Measurements from ENCODE around the gene ZC3H10.
"Not testable (repeated sequence)": the region's sequence is repeated elsewhere in the genome, so short reads cannot be mapped to it uniquely, and the experiment has no call there.

ZC3H10 gene

DNA sequence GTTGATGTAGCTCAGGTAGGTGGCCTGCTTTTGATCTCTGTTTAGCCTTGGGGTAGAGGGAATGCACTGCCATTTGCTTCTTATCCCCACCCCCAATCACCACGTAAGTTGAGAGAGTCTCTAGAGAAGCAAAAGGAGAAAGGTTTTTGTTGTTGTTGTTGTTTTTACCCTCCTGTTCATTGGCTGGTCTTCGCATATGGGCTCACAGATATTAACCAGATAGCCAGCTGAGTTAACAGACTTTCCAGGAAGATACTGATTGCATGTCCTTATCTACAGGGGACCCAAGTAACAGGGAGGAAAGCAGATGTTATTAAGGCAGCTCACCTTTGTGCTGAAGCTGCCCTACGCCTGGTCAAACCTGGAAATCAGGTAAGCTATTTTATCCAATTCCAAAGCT, 10.8 kb upstream of the ZC3H10 start:
- Histone ChIP-seq H3K27ac (no peak overlapping the region), H3K4me3 (no peak overlapping the region)
- TF ChIP-seq, protein P1, sequence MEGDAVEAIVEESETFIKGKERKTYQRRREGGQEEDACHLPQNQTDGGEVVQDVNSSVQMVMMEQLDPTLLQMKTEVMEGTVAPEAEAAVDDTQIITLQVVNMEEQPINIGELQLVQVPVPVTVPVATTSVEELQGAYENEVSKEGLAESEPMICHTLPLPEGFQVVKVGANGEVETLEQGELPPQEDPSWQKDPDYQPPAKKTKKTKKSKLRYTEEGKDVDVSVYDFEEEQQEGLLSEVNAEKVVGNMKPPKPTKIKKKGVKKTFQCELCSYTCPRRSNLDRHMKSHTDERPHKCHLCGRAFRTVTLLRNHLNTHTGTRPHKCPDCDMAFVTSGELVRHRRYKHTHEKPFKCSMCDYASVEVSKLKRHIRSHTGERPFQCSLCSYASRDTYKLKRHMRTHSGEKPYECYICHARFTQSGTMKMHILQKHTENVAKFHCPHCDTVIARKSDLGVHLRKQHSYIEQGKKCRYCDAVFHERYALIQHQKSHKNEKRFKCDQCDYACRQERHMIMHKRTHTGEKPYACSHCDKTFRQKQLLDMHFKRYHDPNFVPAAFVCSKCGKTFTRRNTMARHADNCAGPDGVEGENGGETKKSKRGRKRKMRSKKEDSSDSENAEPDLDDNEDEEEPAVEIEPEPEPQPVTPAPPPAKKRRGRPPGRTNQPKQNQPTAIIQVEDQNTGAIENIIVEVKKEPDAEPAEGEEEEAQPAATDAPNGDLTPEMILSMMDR (IDR thresholded peaks at IDR 0.05), result no peak
- DNase-seq (ENCODE audit: low spot score), result no peak

DNA sequence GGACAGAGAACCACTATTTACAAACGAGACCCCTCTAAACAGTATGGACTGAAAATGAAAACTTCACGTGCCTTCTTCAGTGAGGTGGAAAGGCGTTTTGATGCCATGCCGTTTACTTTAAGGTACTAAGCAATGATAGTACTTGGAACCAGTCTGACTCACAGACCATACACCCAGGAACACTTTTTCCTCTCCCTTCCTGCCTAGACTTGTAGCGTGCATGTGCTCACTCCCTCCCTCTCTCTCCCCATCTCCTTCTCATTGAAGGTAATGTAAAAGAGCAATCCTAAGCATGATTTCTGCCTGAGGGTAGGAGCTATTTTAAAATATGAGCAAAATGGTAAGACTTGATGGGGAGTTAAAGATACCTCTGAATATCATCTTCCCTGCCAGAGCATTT, 7.5 kb upstream of the ZC3H10 start:
- Histone ChIP-seq H3K27ac (no peak overlapping the region), H3K4me3 (no peak overlapping the region)
- TF ChIP-seq, protein P1 (IDR thresholded peaks at IDR 0.05), result no peak
- DNase-seq (ENCODE audit: low spot score), result no peak

DNA sequence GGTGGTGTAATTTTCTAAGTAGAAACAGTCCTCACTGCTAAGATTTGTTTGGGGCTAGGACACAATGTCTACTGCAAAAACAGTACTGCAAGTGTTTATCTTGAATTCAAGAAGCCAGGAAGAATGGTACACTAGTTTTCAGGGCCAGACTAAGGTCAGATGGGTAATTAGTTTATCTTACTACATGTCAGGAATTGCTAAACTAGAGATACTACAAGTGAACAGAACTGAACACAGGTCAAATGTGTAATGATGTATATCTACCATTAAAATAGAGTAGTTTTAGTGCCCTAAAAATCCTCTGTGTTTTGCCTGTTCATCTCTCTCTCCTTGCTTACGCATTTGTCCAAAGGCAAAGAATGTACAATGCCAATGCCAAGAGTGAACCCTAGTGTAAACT, 4.0 kb upstream of the ZC3H10 start:
- TF ChIP-seq, protein P1 (IDR thresholded peaks at IDR 0.05), result no peak
- no peak for DNase-seq (ENCODE audit: low spot score)
- no peak overlapping the region for H3K27ac ChIP-seq
- no peak overlapping the region for H3K4me3 ChIP-seq

DNA sequence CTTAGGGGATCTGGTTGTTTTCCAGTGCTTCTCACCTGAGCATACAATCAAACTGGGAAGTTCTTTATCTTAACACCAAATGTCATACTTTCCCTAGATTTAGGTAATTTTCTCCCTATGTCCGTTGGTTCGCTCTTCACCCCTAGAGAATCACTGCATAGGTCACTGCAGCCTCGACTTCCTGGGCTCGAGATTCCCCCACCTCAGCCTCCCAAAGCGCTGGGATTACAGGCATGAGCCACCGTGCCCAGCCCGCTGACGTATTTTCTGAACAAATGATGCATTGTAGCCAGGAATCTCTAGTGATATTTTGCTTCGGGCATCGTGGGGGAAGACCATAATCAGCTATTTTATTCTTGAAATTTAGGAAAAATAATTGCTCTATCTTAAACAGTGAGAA, 2.7 kb upstream of the ZC3H10 start:
- TF ChIP-seq, protein P1 (IDR thresholded peaks at IDR 0.05), result no peak
- H3K4me3 ChIP-seq, result peak overlapping the region; percentile 98
- peak; percentile 78 for DNase-seq (ENCODE audit: low spot score)
- peak overlapping the region; percentile 96 to 99 for H3K27ac ChIP-seq

DNA sequence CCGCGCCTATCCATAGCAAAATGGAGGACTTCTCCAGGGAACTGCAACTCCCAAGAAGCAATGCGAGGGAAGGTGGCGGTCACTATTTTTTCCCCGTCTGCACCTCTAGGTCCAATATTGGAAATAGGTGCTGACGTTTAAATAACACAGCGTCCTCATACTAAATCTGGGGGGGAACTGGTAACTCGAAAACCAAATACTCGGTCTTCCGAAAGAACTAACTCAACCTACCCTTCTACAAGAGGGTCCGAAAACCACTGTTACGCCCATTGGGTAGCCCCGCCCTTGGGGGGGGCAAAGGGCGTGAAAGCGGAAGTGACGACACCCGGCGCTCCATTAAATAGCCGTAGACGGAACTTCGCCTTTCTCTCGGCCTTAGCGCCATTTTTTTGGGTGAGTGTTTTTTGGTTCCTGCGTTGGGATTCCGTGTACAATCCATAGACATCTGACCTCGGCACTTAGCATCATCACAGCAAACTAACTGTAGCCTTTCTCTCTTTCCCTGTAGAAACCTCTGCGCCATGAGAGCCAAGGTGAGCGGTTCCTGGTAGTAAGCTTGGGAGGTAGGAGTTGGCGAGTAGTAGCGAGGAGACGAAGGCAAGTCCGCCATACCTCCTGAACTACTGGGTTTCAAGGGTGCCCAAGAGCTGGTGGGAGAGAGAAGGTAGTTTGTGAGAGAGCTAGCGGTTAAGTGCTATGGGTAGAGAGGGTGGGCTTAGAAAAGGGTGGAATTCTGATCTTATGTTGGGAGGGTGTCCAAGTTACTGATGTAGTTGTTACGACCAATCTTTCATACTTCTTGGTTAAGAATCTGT, 1.6 kb upstream of the ZC3H10 start, which contains the start of gene RPL41:
RPL41 (plus strand) TSS at position 367 of the 815 bp plus-strand sequence.
- peak within 1 kb of the TSS; percentile 98 for H3K4me3 ChIP-seq
- peak; percentile 96 for DNase-seq (ENCODE audit: low spot score)
- TF ChIP-seq, protein P1 (IDR thresholded peaks at IDR 0.05), result no peak
- peak within 1 kb of the TSS; percentile 96 to 99 for H3K27ac ChIP-seq

DNA sequence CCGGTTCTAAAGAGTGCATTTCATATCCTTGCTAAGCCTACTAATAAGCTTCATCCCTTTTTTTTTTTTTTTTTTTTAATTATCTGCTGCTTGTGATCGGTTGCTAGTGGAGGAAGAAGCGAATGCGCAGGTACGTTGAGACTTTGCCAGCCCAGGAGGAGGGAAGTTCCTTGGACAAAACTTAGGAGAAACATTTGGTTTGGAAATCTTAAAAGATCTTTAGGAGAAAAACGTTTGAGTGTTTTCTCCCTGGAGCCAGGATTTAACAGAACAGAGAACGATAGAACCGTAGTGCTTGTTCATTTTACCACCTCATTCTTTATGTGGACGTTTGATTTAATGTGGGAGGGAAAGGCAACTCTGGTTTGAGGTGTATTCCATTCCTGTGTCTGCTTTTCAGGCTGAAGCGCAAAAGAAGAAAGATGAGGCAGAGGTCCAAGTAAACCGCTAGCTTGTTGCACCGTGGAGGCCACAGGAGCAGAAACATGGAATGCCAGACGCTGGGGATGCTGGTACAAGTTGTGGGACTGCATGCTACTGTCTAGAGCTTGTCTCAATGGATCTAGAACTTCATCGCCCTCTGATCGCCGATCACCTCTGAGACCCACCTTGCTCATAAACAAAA, 872 bp upstream of the ZC3H10 start:
- Histone ChIP-seq H3K4me3 (peak overlapping the region; percentile 98), H3K27ac (peak overlapping the region; percentile 96 to 99)
- DNase-seq (ENCODE audit: low spot score), result not testable (repeated sequence)

DNA sequence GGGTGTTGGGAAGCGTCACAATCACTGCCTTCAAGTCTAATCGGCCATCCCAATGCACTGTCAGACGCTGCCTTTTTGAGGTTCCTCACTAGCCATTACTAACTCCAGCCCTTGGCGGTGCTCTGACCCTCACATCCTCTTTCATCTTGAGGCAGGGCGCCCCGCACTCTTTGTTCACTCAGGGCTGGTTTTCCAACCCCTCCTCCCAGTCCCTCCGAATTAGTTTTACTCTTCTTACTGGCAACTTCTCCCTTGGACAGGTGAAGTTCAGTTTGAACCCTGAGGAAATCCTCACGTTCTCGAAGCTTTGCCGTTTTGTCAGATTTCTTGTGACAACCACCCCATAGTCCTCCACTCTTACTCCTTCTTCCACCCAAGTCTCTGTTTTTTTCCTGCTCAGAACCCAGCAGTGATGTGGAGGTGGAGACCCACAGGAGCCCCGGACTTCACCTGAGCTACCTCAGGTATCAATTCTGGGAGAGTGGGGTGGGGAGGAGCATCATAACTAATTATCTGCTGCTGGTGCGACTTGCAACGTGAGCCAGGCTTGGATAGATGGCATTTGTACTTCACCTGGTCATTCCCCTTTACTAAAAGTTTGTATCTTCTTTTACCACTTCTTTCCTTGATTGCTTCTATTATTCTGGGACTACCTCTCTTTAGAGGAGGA, 757 bp downstream of the ZC3H10 start:
- TF ChIP-seq, protein P1 (IDR thresholded peaks at IDR 0.05), result no peak
- DNase-seq (ENCODE audit: low spot score), result no peak
- Histone ChIP-seq H3K4me3 (peak overlapping the region; percentile 98), H3K27ac (peak overlapping the region; percentile 96 to 99)
